GM12891 (cell line): ENCODE results near the gene ZDHHC6.

Source experiments
- PAX5 ChIP-seq: IDR thresholded peaks from 2 replicates; pipeline ENCODE4 v1.6.1; 2011; ENCODE audit warnings: low read length, moderate library complexity, mild to moderate bottlenecking; ENCODE audit not compliant: insufficient read depth, severe bottlenecking
- POLR2A ChIP-seq: IDR thresholded peaks from 2 replicates; pipeline ENCODE4 v1.6.1; 2011; ENCODE audit warnings: low read depth, low read length, control low read depth
- POLR2AphosphoS5 ChIP-seq: IDR thresholded peaks from 2 replicates; pipeline ENCODE4 v1.6.1; 2011; ENCODE audit warnings: low read depth, low read length, control low read depth
- POU2F2 ChIP-seq: IDR thresholded peaks from 2 replicates; pipeline ENCODE4 v1.6.1; 2011; ENCODE audit warnings: low read depth, mild to moderate bottlenecking, control low read depth, low read length, moderate library complexity
- TAF1 ChIP-seq: IDR thresholded peaks from 2 replicates; pipeline ENCODE4 v1.6.1; 2011; ENCODE audit warnings: low read depth, low read length, control low read depth

DNA sequence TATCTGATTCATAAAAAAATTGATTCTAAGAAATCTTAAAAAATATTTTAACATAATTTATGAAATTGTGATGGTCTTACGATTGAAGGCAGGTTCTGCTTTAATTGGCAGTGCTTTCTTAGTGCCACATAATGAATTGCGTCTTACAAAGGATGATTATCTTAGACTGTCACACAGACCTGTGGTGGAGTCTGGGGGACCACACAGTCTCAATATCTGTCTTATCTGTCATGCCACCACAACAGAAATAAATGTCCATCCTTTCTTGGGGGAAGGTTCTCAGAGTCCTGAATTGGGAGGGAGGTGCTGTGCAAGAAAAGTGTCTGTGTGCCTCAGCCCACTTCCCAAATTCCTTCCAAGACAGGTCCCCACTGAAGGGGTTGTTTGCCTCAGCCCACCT, 34.0 kb downstream of the ZDHHC6 start:
- no peak for TF ChIP-seq POLR2AphosphoS5
- no peak for TF ChIP-seq POLR2A
- no peak for TF ChIP-seq TAF1
- TF ChIP-seq POU2F2: no peak
- no peak for TF ChIP-seq PAX5
